HEK293 (cell line): ENCODE data around the gene DEDD.

Experiments used
- HOXA7 ChIP-seq: sonication (generic); formaldehyde crosslinking; IDR thresholded peaks from 2 replicates; pipeline ENCODE4 v1.8.1; 2022; ENCODE audit warnings: missing genetic modification reagents, borderline replicate concordance
- ZBTB20 ChIP-seq: fragments of 450-650 bp; formaldehyde crosslinking; IDR thresholded peaks from 2 replicates; pipeline ENCODE4 v1.5.1; 2016; ENCODE audit warnings: missing biosample characterization, missing genetic modification characterization
- ZBTB21 ChIP-seq: fragments of 450-650 bp; formaldehyde crosslinking; IDR thresholded peaks from 2 replicates; pipeline ENCODE4 v1.5.1; 2017; ENCODE audit warnings: missing biosample characterization, missing genetic modification characterization
- ZBTB48 ChIP-seq: fragments of 450-650 bp; formaldehyde crosslinking; IDR thresholded peaks from 2 replicates; pipeline ENCODE4 v1.5.1; 2016; ENCODE audit warnings: missing biosample characterization, missing genetic modification characterization
- ZNF140 ChIP-seq: fragments of 450-650 bp; formaldehyde crosslinking; IDR thresholded peaks from 2 replicates; pipeline ENCODE4 v1.5.1; 2016; ENCODE audit warnings: missing biosample characterization, missing genetic modification characterization
- ZNF324 ChIP-seq: fragments of 450-650 bp; formaldehyde crosslinking; IDR thresholded peaks from 2 replicates; pipeline ENCODE4 v1.5.1; 2016; ENCODE audit warnings: missing biosample characterization, missing genetic modification characterization
- ZNF514 ChIP-seq: fragments of 450-650 bp; formaldehyde crosslinking; IDR thresholded peaks from 2 replicates; pipeline ENCODE4 v1.5.1; 2016; ENCODE audit warnings: missing biosample characterization, missing genetic modification characterization
- ZNF555 ChIP-seq: fragments of 450-650 bp; formaldehyde crosslinking; conservative IDR thresholded peaks from 2 replicates; pipeline ENCODE4 v1.5.1; 2017; ENCODE audit warnings: missing biosample characterization, mild to moderate bottlenecking, missing genetic modification characterization, inconsistent platforms
- ZNF660 ChIP-seq: fragments of 450-650 bp; IDR thresholded peaks from 2 replicates; pipeline ENCODE4 v1.5.1; 2018; ENCODE audit warnings: missing biosample characterization, mild to moderate bottlenecking, missing genetic modification characterization
- ZNF76 ChIP-seq: fragments of 450-650 bp; formaldehyde crosslinking; IDR thresholded peaks from 2 replicates; pipeline ENCODE4; 2016; ENCODE audit warnings: low read depth, missing biosample characterization, missing genetic modification characterization, borderline replicate concordance
- ZSCAN30 ChIP-seq: fragments of 450-650 bp; IDR thresholded peaks from 2 replicates; pipeline ENCODE4 v1.5.1; 2018; ENCODE audit warnings: missing biosample characterization, mild to moderate bottlenecking, missing genetic modification characterization, moderate library complexity
- TF ChIP-seq, protein P1 (sequence below): fragments of 450-650 bp; formaldehyde crosslinking; IDR thresholded peaks from 2 replicates; pipeline ENCODE4 v1.5.1; 2016; ENCODE audit warnings: missing biosample characterization, missing genetic modification characterization
- TF ChIP-seq, protein P2 (sequence below): fragments of 450-650 bp; formaldehyde crosslinking; IDR thresholded peaks from 2 replicates; pipeline ENCODE4 v1.5.1; 2016; ENCODE audit warnings: missing biosample characterization, missing genetic modification characterization
- TF ChIP-seq, protein P3 (sequence below): fragments of 450-650 bp; formaldehyde crosslinking; IDR thresholded peaks from 2 replicates; pipeline ENCODE4 v1.5.1; 2016; ENCODE audit warnings: missing biosample characterization, missing genetic modification characterization
- TF ChIP-seq, protein P4 (sequence below): fragments of 450-650 bp; formaldehyde crosslinking; conservative IDR thresholded peaks from 2 replicates; pipeline ENCODE4 v1.5.1; 2016; ENCODE audit warnings: low read depth, missing biosample characterization, missing genetic modification characterization
- TF ChIP-seq, protein P5 (sequence below): fragments of 450-650 bp; formaldehyde crosslinking; conservative IDR thresholded peaks from 2 replicates; pipeline ENCODE4 v1.5.1; 2016; ENCODE audit warnings: low read depth, missing biosample characterization, missing genetic modification characterization
- TF ChIP-seq, protein P6 (sequence below): fragments of 450-650 bp; formaldehyde crosslinking; IDR thresholded peaks from 2 replicates; pipeline ENCODE4 v1.5.1; 2016; ENCODE audit warnings: missing biosample characterization, missing genetic modification characterization
- TF ChIP-seq, protein P7 (sequence below): fragments of 450-650 bp; formaldehyde crosslinking; optimal IDR thresholded peaks from 2 replicates; pipeline ENCODE3; 2016; ENCODE audit warnings: missing biosample characterization, mild to moderate bottlenecking, missing genetic modification characterization
- TF ChIP-seq, protein P8 (sequence below): fragments of 450-650 bp; formaldehyde crosslinking; IDR thresholded peaks from 2 replicates; pipeline ENCODE4 v1.5.1; 2016; ENCODE audit warnings: missing biosample characterization, missing genetic modification characterization, borderline replicate concordance

The DEDD gene

DNA sequence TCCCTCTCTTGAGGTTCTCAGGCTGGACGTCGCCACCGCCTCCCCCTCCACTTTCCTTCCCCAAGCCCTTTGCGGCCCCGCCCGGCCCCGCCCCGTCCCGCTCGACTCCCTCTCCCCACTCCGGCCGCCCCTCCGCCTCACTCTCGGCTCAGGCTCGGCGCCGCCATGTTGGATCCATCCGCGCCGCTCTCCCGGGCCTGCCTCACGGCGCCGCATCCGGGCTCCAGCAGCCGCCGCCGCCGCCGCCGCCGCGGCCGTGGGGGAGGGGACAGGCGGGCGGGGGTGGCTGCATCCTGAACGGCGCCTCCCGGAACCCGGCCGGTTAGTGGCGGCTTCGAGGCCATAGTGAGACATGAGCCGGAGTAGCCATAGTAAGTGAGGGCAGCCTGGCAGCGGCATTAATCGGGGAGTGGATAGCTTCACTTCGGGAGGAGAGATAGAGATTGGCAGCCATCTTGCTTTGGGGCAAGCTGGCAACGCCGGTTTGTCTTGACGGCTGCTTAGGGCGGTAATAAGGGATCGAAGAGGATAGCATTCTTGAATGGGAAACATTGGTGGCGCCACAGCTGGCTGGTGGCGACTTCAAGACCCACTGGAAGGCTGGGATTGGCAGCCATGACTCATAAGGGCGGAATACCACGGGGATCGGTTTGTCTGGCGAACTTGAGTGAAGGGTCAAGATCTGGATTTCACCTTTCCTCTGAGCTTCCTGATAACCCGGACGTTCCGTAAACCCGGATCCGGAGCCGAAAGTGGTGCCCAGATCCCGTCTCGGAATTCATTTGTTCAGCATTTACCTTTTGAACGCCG lies at the start of gene DEDD (continued):
- TF ChIP-seq, protein P1, sequence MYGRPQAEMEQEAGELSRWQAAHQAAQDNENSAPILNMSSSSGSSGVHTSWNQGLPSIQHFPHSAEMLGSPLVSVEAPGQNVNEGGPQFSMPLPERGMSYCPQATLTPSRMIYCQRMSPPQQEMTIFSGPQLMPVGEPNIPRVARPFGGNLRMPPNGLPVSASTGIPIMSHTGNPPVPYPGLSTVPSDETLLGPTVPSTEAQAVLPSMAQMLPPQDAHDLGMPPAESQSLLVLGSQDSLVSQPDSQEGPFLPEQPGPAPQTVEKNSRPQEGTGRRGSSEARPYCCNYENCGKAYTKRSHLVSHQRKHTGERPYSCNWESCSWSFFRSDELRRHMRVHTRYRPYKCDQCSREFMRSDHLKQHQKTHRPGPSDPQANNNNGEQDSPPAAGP (tag by site-specific recombination), result 0 out of 2 replicates have a peak, but pooled peaks have one; percentile 3
- TF ChIP-seq, protein P2, sequence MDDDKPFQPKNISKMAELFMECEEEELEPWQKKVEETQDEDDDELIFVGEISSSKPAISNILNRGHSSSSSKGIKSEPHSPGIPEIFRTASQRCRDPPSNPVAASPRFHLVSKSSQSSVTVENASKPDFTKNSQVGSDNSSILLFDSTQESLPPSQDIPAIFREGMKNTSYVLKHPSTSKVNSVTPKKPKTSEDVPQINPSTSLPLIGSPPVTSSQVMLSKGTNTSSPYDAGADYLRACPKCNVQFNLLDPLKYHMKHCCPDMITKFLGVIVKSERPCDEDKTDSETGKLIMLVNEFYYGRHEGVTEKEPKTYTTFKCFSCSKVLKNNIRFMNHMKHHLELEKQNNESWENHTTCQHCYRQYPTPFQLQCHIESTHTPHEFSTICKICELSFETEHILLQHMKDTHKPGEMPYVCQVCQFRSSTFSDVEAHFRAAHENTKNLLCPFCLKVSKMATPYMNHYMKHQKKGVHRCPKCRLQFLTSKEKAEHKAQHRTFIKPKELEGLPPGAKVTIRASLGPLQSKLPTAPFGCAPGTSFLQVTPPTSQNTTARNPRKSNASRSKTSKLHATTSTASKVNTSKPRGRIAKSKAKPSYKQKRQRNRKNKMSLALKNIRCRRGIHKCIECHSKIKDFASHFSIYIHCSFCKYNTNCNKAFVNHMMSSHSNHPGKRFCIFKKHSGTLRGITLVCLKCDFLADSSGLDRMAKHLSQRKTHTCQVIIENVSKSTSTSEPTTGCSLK (tag by site-specific recombination), result no peak
- TF ChIP-seq, protein P3, sequence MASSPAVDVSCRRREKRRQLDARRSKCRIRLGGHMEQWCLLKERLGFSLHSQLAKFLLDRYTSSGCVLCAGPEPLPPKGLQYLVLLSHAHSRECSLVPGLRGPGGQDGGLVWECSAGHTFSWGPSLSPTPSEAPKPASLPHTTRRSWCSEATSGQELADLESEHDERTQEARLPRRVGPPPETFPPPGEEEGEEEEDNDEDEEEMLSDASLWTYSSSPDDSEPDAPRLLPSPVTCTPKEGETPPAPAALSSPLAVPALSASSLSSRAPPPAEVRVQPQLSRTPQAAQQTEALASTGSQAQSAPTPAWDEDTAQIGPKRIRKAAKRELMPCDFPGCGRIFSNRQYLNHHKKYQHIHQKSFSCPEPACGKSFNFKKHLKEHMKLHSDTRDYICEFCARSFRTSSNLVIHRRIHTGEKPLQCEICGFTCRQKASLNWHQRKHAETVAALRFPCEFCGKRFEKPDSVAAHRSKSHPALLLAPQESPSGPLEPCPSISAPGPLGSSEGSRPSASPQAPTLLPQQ (tag by site-specific recombination), result peak; percentile 61; the same call in 1 of the 2 replicates
- TF ChIP-seq HOXA7 (CRISPR knock-in tag), result no peak
- 0 out of 2 replicates have a peak, but pooled peaks have one; percentile 48 for TF ChIP-seq ZBTB21 (tag by site-specific recombination)
- peak; percentile 94 for TF ChIP-seq ZNF76 (tag by site-specific recombination)
- TF ChIP-seq ZBTB48, result peak; percentile 99
- TF ChIP-seq ZNF555 (tag by site-specific recombination), result no peak
- TF ChIP-seq, protein P4, sequence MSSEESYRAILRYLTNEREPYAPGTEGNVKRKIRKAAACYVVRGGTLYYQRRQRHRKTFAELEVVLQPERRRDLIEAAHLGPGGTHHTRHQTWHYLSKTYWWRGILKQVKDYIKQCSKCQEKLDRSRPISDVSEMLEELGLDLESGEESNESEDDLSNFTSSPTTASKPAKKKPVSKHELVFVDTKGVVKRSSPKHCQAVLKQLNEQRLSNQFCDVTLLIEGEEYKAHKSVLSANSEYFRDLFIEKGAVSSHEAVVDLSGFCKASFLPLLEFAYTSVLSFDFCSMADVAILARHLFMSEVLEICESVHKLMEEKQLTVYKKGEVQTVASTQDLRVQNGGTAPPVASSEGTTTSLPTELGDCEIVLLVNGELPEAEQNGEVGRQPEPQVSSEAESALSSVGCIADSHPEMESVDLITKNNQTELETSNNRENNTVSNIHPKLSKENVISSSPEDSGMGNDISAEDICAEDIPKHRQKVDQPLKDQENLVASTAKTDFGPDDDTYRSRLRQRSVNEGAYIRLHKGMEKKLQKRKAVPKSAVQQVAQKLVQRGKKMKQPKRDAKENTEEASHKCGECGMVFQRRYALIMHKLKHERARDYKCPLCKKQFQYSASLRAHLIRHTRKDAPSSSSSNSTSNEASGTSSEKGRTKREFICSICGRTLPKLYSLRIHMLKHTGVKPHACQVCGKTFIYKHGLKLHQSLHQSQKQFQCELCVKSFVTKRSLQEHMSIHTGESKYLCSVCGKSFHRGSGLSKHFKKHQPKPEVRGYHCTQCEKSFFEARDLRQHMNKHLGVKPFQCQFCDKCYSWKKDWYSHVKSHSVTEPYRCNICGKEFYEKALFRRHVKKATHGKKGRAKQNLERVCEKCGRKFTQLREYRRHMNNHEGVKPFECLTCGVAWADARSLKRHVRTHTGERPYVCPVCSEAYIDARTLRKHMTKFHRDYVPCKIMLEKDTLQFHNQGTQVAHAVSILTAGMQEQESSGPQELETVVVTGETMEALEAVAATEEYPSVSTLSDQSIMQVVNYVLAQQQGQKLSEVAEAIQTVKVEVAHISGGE (tag by site-specific recombination), result peak; percentile 97
- no peak for TF ChIP-seq ZNF140
- TF ChIP-seq, protein P5, sequence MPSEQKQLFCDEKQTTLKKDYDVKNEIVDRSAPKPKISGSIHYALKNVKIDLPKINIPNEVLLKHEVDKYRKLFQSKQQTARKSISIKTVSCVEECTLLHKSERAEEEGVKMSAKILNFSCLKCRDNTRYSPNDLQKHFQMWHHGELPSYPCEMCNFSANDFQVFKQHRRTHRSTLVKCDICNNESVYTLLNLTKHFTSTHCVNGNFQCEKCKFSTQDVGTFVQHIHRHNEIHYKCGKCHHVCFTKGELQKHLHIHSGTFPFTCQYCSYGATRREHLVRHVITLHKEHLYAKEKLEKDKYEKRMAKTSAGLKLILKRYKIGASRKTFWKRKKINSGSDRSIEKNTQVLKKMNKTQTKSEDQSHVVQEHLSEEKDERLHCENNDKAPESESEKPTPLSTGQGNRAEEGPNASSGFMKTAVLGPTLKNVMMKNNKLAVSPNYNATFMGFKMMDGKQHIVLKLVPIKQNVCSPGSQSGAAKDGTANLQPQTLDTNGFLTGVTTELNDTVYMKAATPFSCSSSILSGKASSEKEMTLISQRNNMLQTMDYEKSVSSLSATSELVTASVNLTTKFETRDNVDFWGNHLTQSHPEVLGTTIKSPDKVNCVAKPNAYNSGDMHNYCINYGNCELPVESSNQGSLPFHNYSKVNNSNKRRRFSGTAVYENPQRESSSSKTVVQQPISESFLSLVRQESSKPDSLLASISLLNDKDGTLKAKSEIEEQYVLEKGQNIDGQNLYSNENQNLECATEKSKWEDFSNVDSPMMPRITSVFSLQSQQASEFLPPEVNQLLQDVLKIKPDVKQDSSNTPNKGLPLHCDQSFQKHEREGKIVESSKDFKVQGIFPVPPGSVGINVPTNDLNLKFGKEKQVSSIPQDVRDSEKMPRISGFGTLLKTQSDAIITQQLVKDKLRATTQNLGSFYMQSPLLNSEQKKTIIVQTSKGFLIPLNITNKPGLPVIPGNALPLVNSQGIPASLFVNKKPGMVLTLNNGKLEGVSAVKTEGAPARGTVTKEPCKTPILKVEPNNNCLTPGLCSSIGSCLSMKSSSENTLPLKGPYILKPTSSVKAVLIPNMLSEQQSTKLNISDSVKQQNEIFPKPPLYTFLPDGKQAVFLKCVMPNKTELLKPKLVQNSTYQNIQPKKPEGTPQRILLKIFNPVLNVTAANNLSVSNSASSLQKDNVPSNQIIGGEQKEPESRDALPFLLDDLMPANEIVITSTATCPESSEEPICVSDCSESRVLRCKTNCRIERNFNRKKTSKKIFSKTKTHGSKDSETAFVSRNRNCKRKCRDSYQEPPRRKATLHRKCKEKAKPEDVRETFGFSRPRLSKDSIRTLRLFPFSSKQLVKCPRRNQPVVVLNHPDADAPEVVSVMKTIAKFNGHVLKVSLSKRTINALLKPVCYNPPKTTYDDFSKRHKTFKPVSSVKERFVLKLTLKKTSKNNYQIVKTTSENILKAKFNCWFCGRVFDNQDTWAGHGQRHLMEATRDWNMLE, result peak; percentile 57; the same call in 1 of the 2 replicates
- no peak; the same call in 1 of the 2 replicates for TF ChIP-seq ZNF324 (tag by site-specific recombination)
- TF ChIP-seq ZNF514 (tag by site-specific recombination), result no peak
- peak; percentile 97 for TF ChIP-seq ZBTB20 (tag by site-specific recombination)
- TF ChIP-seq, protein P6, sequence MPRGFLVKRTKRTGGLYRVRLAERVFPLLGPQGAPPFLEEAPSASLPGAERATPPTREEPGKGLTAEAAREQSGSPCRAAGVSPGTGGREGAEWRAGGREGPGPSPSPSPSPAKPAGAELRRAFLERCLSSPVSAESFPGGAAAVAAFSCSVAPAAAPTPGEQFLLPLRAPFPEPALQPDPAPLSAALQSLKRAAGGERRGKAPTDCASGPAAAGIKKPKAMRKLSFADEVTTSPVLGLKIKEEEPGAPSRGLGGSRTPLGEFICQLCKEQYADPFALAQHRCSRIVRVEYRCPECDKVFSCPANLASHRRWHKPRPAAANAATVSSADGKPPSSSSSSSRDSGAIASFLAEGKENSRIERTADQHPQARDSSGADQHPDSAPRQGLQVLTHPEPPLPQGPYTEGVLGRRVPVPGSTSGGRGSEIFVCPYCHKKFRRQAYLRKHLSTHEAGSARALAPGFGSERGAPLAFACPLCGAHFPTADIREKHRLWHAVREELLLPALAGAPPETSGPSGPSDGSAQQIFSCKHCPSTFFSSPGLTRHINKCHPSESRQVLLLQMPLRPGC (tag by site-specific recombination), result peak; percentile 35; the same call in 1 of the 2 replicates
- TF ChIP-seq ZSCAN30, result peak; percentile 99
- TF ChIP-seq, protein P7, sequence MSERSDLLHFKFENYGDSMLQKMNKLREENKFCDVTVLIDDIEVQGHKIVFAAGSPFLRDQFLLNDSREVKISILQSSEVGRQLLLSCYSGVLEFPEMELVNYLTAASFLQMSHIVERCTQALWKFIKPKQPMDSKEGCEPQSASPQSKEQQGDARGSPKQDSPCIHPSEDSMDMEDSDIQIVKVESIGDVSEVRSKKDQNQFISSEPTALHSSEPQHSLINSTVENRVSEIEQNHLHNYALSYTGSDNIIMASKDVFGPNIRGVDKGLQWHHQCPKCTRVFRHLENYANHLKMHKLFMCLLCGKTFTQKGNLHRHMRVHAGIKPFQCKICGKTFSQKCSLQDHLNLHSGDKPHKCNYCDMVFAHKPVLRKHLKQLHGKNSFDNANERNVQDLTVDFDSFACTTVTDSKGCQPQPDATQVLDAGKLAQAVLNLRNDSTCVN (tag by site-specific recombination), result peak; percentile 24
- TF ChIP-seq, protein P8, sequence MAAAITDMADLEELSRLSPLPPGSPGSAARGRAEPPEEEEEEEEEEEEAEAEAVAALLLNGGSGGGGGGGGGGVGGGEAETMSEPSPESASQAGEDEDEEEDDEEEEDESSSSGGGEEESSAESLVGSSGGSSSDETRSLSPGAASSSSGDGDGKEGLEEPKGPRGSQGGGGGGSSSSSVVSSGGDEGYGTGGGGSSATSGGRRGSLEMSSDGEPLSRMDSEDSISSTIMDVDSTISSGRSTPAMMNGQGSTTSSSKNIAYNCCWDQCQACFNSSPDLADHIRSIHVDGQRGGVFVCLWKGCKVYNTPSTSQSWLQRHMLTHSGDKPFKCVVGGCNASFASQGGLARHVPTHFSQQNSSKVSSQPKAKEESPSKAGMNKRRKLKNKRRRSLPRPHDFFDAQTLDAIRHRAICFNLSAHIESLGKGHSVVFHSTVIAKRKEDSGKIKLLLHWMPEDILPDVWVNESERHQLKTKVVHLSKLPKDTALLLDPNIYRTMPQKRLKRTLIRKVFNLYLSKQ (tag by site-specific recombination), result no peak
- TF ChIP-seq ZNF660, result peak; percentile 91
